Measurements from ENCODE around the gene CDCA7.
"Not testable (repeated sequence)": the region's sequence is repeated elsewhere in the genome, so short reads cannot be mapped to it uniquely, and the experiment has no call there.

Gene CDCA7

GRCh38 chr2:173407176-173407575 lies 52.5 kb downstream of the CDCA7 start:
- DNase-seq = no peak

- no peak for DNase-seq
These were observed 53.0 kb downstream of the CDCA7 start for GRCh38 chr2:173407646-173408045.

- DNase-seq = no peak
These were observed 55.9 kb downstream of the CDCA7 start for GRCh38 chr2:173410579-173410978.

DNA sequence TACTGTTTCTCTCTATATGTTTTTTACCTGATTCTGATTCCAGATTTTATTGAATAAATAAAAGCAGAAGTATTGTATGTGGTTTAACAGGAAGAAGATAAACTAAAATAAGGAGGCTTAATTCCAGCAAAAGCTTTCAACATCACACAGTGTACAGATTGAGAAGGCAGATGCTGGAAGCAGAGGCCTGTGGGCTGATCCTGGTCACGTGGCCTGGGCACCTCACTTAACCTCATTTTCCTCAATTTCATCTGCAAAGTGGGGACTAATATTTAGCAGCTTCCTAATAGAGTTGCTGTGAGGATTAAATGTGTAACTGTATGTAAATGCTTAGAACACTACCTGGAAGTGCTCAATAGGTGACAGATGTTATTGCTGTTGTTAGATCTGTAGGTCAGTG lies 58.0 kb downstream of the CDCA7 start:
- no peak for DNase-seq

GRCh38 chr2:173414823-173415322 lies 60.2 kb downstream of the CDCA7 start:
- DNase-seq = no peak

GRCh38 chr2:173415431-173416381 lies 61.0 kb downstream of the CDCA7 start:
- DNase-seq = no peak

GRCh38 chr2:173416415-173417152 lies 61.9 kb downstream of the CDCA7 start:
- DNase-seq = not testable (repeated sequence)

DNA sequence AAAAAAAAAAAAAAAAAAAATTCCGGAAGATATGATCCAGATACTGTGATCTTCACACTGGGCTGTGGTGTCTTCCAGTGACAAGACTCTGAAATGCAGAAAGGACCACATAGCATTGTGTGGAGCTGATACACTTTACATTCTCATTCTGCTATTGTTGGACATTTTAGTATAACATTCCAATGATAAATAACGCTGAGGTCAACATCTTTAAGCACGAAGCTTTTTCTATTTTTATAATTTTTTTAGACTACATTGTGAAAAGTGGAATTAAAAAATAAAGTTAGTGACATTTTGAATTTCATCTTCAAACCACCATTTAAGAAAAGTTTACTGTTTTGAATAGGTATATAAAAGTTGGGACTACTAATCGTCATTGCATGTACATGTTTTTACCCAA lies 62.7 kb downstream of the CDCA7 start:
- DNase-seq = no peak

DNA sequence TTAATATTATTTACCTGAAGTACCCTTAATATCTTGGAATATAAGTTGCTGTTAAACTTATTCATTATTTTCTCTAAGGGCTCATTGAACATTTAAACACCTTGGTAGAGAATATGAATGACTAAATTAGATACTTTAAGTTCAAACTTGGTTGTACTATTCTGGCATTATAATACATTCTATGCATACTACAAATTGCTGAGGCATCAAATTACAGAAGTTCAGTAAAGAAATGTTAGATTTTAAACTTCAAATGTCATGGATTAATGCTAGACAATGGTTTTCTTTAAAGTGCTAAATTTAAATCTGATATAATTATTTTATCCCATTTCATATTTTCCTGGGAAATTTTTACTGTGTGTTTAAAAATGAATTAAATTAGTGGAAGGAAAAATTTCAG lies 63.1 kb downstream of the CDCA7 start:
- no peak for DNase-seq

Measured in stimulated activated naive CD4-positive, alpha-beta T cell treated with Interleukin-2 at 50 U/mL for 16 hours (primary cell).